HEK293T (cell line): Measurements from ENCODE around the gene HSPB7.
"Not testable (repeated sequence)": the region's sequence is repeated elsewhere in the genome, so short reads cannot be mapped to it uniquely, and the experiment has no call there.

Source experiments
- CTCF ChIA-PET: fragments of 350-600 bp; formaldehyde crosslinking; extraction: SDS; loops from one replicate; lab custom pipeline; 2021; ENCODE audit warnings: antibody characterized with exemption, inconsistent platforms; lab: Yijun Ruan, JAX
- POLR2A ChIA-PET: fragments of 350-600 bp; formaldehyde crosslinking; extraction: SDS; loops from one replicate; lab custom pipeline; 2020; ENCODE audit warnings: antibody characterized with exemption, inconsistent platforms; lab: Yijun Ruan, JAX
- DNase-seq: peaks from one replicate; pipeline ENCODE4 v3.0.0; 2012; ENCODE audit warnings: mixed read lengths; ENCODE audit errors: extremely low spot score
- ARNT ChIP-seq: fragments of 450-650 bp; IDR thresholded peaks from 2 replicates; pipeline ENCODE4 v1.6.1; 2017; ENCODE audit warnings: mild to moderate bottlenecking
- BHLHE40 ChIP-seq: fragments of 450-650 bp; IDR thresholded peaks from 2 replicates; pipeline ENCODE4 v1.6.1; 2016; ENCODE audit warnings: mild to moderate bottlenecking, moderate library complexity, borderline replicate concordance
- CTBP1 ChIP-seq: fragments of 450-650 bp; IDR thresholded peaks from 2 replicates; pipeline ENCODE4 v1.6.1; 2016; ENCODE audit warnings: borderline replicate concordance
- ELF4 ChIP-seq: fragments of 450-650 bp; IDR thresholded peaks from 2 replicates; pipeline ENCODE4 v1.6.1; 2017; ENCODE audit warnings: antibody characterized with exemption
- FOXA1 ChIP-seq: fragments of 450-650 bp; IDR thresholded peaks from 2 replicates; pipeline ENCODE4 v1.6.1; 2016; ENCODE audit warnings: mild to moderate bottlenecking
- FOXK2 ChIP-seq: fragments of 450-650 bp; IDR thresholded peaks from 2 replicates; pipeline ENCODE4 v1.6.1; 2016; ENCODE audit warnings: mild to moderate bottlenecking
- FOXM1 ChIP-seq: fragments of 450-650 bp; IDR thresholded peaks from 2 replicates; pipeline ENCODE4 v1.6.1; 2017; ENCODE audit warnings: mild to moderate bottlenecking, borderline replicate concordance
- HDGF ChIP-seq: fragments of 450-650 bp; IDR thresholded peaks from 2 replicates; pipeline ENCODE4 v1.6.1; 2017; ENCODE audit warnings: antibody characterized with exemption, borderline replicate concordance
- L3MBTL2 ChIP-seq: fragments of 450-650 bp; conservative IDR thresholded peaks from 2 replicates; pipeline ENCODE4 v1.6.1; 2016; ENCODE audit warnings: mild to moderate bottlenecking
- LEF1 ChIP-seq: fragments of 450-650 bp; IDR thresholded peaks from 2 replicates; pipeline ENCODE4 v1.6.1; 2017; ENCODE audit warnings: mild to moderate bottlenecking, borderline replicate concordance
- NFRKB ChIP-seq: fragments of 450-650 bp; IDR thresholded peaks from 2 replicates; pipeline ENCODE4 v1.6.1; 2016; ENCODE audit warnings: mild to moderate bottlenecking, moderate library complexity
- PKNOX1 ChIP-seq: fragments of 450-650 bp; IDR thresholded peaks from 2 replicates; pipeline ENCODE4 v1.6.1; 2016
- SP1 ChIP-seq: fragments of 450-650 bp; IDR thresholded peaks from 2 replicates; pipeline ENCODE4 v1.6.1; 2017
- SUZ12 ChIP-seq: fragments of 450-650 bp; IDR thresholded peaks from 2 replicates; pipeline ENCODE4 v1.6.1; 2016; ENCODE audit warnings: mild to moderate bottlenecking
- TARDBP ChIP-seq: fragments of 450-650 bp; IDR thresholded peaks from 2 replicates; pipeline ENCODE4 v1.6.1; 2016
- ZNF384 ChIP-seq: fragments of 450-650 bp; IDR thresholded peaks from 2 replicates; pipeline ENCODE4 v1.6.1; 2016

HSPB7 gene

GRCh38 chr1:16028237-16029002 lies 10.6 kb upstream of the HSPB7 start:
- no peak for DNase-seq
- ChIA-PET POLR2A (no interaction called here), CTCF (no interaction called here)
- TF ChIP-seq PKNOX1 (no peak), ZNF384 (no peak), SUZ12 (no peak)

DNA sequence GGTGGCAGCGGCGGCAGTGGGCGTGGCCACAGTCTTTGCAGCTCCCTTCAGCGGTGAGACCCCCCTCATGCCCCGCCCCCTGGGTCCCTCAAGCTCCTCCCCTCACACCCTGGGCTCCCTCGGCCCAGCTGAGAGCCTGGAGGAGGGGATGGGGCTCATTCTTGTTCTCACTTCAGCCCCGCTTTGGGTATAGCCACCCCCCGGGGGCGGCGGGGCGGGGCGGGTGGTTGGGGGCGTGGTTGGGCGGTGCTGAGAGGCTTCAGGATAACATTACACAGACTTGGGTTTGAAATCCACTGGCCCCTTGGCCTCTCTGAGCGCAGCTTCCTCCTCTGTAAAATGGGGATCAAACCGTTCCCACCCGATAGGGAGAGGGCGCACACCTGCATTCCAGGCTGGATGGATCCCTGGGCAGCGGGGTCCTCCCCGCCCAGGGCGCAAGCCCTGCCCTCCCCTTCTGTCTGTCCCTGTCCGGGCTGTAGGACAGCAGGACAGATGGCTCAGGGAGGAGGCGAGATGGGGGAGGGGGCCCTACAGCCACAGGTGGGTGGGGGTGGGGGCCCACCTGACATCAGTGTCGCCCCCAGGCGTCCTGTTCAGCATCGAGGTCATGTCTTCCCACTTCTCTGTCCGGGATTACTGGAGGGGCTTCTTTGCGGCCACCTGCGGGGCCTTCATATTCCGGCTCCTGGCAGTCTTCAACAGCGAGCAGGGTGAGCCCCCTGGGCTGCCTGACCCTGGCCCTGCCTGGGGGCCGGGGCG lies 9.1 kb upstream of the HSPB7 start:
- DNase-seq = peak; percentile 42
- ChIA-PET CTCF (interaction anchor here (0.5 to 0.9 kb wide), 2 partner anchors 9 to 336 kb away, joined by 3 to 4 read pairs; partner anchors contain the start of gene HSPB7), POLR2A (no interaction called here)
- no peak for TF ChIP-seq HDGF
- no peak for TF ChIP-seq ELF4
- no peak for TF ChIP-seq L3MBTL2
- TF ChIP-seq FOXM1 = no peak
- TF ChIP-seq LEF1 = no peak
- TF ChIP-seq PKNOX1 = no peak
- no peak for TF ChIP-seq SP1
- TF ChIP-seq NFRKB = no peak
- no peak for TF ChIP-seq ZNF384
- TF ChIP-seq CTBP1 = no peak
- no peak for TF ChIP-seq FOXK2
- no peak for TF ChIP-seq ARNT
- TF ChIP-seq BHLHE40 = no peak
- no peak for TF ChIP-seq FOXA1
- TF ChIP-seq SUZ12 = no peak

GRCh38 chr1:16026302-16026701 lies 8.5 kb upstream of the HSPB7 start:
- CTCF ChIA-PET = interaction anchor here (0.5 to 0.9 kb wide), 2 partner anchors 8 to 337 kb away, joined by 3 to 4 read pairs; partner anchors contain the start of gene HSPB7
- DNase-seq, POLR2A ChIA-PET: not testable (repeated sequence)

DNA sequence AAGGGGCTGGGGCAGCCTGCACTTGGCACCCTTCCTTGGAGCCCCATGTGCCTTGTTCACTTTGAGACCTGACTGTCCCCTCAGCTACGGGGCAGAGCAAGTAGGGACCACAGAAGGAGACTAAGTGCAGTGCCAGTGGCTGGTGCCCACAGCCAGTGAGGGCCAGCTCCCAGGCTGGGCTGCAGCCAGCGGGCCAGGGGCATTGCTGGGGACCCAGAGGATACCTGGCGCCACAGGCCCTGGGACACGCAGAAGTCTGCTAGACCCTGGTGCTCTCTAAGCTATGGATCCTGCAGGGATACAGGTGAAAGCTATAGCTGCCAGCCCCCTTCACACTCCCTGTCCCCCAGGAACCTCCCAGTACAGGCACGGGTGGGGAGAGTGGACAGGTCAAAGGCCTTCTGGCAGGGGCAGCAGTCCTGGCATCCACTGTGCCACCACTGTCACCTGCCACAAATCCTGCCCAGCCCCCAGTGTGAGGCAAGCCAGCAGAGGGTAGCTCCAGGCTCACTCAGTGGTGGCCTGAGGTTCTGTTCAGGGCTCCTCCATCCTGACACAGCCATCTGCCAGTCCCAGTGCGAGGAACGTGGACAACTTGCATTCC lies 5.3 kb upstream of the HSPB7 start:
- POLR2A ChIA-PET = no interaction called here
- TF ChIP-seq SUZ12 (no peak), FOXM1 (no peak), FOXK2 (no peak), ARNT (no peak), ZNF384 (no peak), L3MBTL2 (no peak), ELF4 (no peak), HDGF (no peak), BHLHE40 (no peak), TARDBP (no peak), FOXA1 (no peak), CTBP1 (no peak), LEF1 (no peak), SP1 (no peak), PKNOX1 (no peak), NFRKB (no peak)
- CTCF ChIA-PET = no interaction called here
- no peak for DNase-seq

DNA sequence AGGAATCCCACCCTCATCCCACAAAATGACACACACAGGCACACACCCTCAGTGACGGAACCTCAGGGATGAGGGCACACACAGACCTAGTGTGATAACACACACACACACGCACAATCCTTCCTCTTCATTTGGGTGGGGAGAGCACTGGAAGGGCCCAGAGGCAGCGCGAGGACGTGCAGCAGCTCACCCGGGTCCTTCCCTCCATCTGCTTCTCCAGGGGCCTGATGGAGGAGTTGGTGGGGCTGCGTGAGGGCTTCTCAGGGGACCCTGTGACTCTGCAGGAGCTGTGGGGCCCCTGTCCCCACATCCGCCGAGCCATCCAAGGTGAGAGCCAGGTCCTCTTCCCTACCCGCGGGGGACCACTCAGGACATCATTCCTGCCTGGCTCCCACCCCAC lies 4.5 kb upstream of the HSPB7 start:
- TF ChIP-seq LEF1 (no peak), NFRKB (no peak), ZNF384 (no peak), CTBP1 (no peak), TARDBP (no peak), ARNT (no peak), FOXA1 (no peak), BHLHE40 (no peak), L3MBTL2 (no peak), SP1 (no peak), HDGF (no peak), ELF4 (no peak), FOXM1 (no peak), FOXK2 (no peak), SUZ12 (no peak), PKNOX1 (no peak)
- POLR2A ChIA-PET = no interaction called here
- CTCF ChIA-PET = no interaction called here
- DNase-seq = no peak
